GM23248 (cell line): Measurements from ENCODE around the gene SOWAHC.

Experiments used
- EZH2 ChIP-seq: fragments of 200-600 bp; sonication (generic); IDR thresholded peaks from 2 replicates; pipeline ENCODE4 v1.6.1; 2018; ENCODE audit warnings: antibody characterized with exemption, mild to moderate bottlenecking; ENCODE audit not compliant: insufficient read depth, poor library complexity, severe bottlenecking
- EZH2phosphoT487 ChIP-seq: fragments of 200-600 bp; sonication (generic); IDR thresholded peaks from 2 replicates; pipeline ENCODE4 v1.6.1; 2018; ENCODE audit warnings: antibody characterized with exemption, moderate library complexity, mild to moderate bottlenecking, low read depth; ENCODE audit not compliant: insufficient read depth

DNA sequence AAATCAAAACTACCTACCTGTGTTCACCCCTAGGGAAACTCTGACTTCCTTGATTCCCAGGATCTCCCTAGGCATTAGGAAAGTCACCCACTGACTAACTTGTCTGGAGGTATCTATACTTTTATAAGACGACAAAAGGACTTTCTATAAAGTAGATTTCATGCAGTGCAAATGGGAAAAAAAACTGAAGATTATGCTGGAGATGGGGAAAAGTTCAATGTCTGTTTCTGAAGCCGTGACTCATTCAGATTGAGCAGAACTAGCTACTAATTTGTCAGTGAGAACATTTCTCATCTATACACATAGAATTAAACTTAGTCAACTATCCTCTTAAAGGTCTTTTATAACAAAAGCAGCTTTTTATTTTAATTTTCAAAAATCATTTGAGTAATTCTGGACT lies 6.4 kb upstream of the SOWAHC start:
- TF ChIP-seq EZH2 (no peak), EZH2phosphoT487 (no peak)
